ENCODE data around the gene WDR88. TPM values are rescaled to one million over a fixed set of nuclear protein-coding genes. Genes with fewer than 3 reads are reported as not detected.

Gene WDR88
- total and polyA plus RNA-seq, 2 of the 4 experiments (the other 2 are of a cell fraction): not detected

GRCh38 chr19:33215438-33216197, 83.7 kb downstream of the WDR88 start:
- dilution Hi-C loops (cut with HindIII; ENCODE audit: low sequenced_read_pairs, unreplicated experiment): no loop called here
- Histone ChIP-seq H2BK20ac (ENCODE audit: low read depth, low read length) (no peak overlapping the region), H3K36me3 (ENCODE audit: control insufficient read depth, insufficient read depth, low read length) (no peaks in the 10 kb centered on the region), H4K8ac (ENCODE audit: low read depth in 2 of 2, low read length in 2 of 2) (no peak overlapping the region), H2AK9ac (replicated peaks; ENCODE audit: low read depth, low read length, poor library complexity) (no peak overlapping the region), H3K27me3 (ENCODE audit: control insufficient read depth, insufficient read depth, low read length) (peaks cover 11% of the 10 kb centered on the region; the same call in 1 of the 2 replicates), H3K9me1 (ENCODE audit: insufficient read depth, low read length) (no peaks in the 10 kb centered on the region), H3K56ac (ENCODE audit: extremely low read depth, insufficient read depth, low read length) (no peak overlapping the region), H2BK5ac (ENCODE audit: low read depth, low read length, poor library complexity, severe bottlenecking) (no peak overlapping the region), H2AK5ac (ENCODE audit: low read depth, low read length) (no peak overlapping the region), H2AFZ (replicated peaks; ENCODE audit: low read length, poor library complexity) (no peak overlapping the region), H3K27ac (ENCODE audit: insufficient read depth, low read length) (no peak overlapping the region), H3K4me1 (ENCODE audit: control insufficient read depth, insufficient read depth, low read length) (no peaks in the 10 kb centered on the region), H3K18ac (ENCODE audit: low read depth, low read length) (no peak overlapping the region), H4K20me1 (ENCODE audit: insufficient read depth, low read length) (no peaks in the 10 kb centered on the region; the same call in 1 of the 2 replicates), H3K4me3 (ENCODE audit: insufficient read depth, low read depth, low read length) (no peak overlapping the region), H3K14ac (replicated peaks; ENCODE audit: low read depth, low read length) (no peak overlapping the region), H2BK120ac (ENCODE audit: low read depth, low read length) (no peak overlapping the region), H4K91ac (ENCODE audit: insufficient read depth, low read depth, low read length) (no peak overlapping the region), H3K4me2 (ENCODE audit: low read depth, low read length) (no peak overlapping the region), H3K9me3 (ENCODE audit: control insufficient read depth, insufficient read depth, low read length) (no peaks in the 10 kb centered on the region), H3K4ac (ENCODE audit: low read depth, low read length) (no peak overlapping the region), H4K5ac (ENCODE audit: low read depth, low read length) (no peak overlapping the region), H2BK15ac (ENCODE audit: low read depth, low read length) (no peak overlapping the region), H3K79me1 (ENCODE audit: low read depth in 1 of 2, low read length in 2 of 2) (no peaks in the 10 kb centered on the region), H3K23ac (ENCODE audit: low read depth, low read length) (no peak overlapping the region), H3K9ac (ENCODE audit: low read depth, low read length) (no peak overlapping the region)
- ChIA-PET POLR2A (ENCODE audit: unreplicated experiment) (no interaction called here), CTCF (no interaction called here)
- 73% methylated on average over 6 of the region's 19 CpGs; no CpG with 5 or more reads in 1 of the 2 experiments for WGBS, 2 experiments (ENCODE audit: extremely low coverage in 2 of 2, insufficient read length in 1 of 2)
- in situ Hi-C loops (cut with MboI; ENCODE audit: low sequenced_read_pairs): no loop called here
- DNase-seq (no peak), ATAC-seq (ENCODE audit: low read depth) (no peak)
- BruUV-seq (replicated peaks): no TSS peak
- no peak for TF ChIP-seq RFX5 (IDR thresholded peaks at IDR 0.05; ENCODE audit: low read depth, low read length)
- TF ChIP-seq, protein P1, sequence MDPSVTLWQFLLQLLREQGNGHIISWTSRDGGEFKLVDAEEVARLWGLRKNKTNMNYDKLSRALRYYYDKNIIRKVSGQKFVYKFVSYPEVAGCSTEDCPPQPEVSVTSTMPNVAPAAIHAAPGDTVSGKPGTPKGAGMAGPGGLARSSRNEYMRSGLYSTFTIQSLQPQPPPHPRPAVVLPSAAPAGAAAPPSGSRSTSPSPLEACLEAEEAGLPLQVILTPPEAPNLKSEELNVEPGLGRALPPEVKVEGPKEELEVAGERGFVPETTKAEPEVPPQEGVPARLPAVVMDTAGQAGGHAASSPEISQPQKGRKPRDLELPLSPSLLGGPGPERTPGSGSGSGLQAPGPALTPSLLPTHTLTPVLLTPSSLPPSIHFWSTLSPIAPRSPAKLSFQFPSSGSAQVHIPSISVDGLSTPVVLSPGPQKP (IDR thresholded peaks at IDR 0.05; ENCODE audit: borderline replicate concordance, low read depth, low read length): no peak
- TF ChIP-seq RCOR1 (IDR thresholded peaks at IDR 0.05; ENCODE audit: insufficient replicate concordance, low read length): no peak
- no peak for TF ChIP-seq CEBPB (IDR thresholded peaks at IDR 0.05; ENCODE audit: low read depth, low read length)
- TF ChIP-seq CHD1 (IDR thresholded peaks at IDR 0.05; ENCODE audit: low read depth, low read length): no peak
- TF ChIP-seq RAD21 (IDR thresholded peaks at IDR 0.05; ENCODE audit: low read length): no peak
- TF ChIP-seq SMC3 (IDR thresholded peaks at IDR 0.05; ENCODE audit: low read depth, low read length): no peak
- TF ChIP-seq FOS (IDR thresholded peaks at IDR 0.05; ENCODE audit: low read depth, low read length): no peak
- no peak for TF ChIP-seq BHLHE40 (IDR thresholded peaks at IDR 0.05; ENCODE audit: low read depth, low read length)
- TF ChIP-seq, protein P2, sequence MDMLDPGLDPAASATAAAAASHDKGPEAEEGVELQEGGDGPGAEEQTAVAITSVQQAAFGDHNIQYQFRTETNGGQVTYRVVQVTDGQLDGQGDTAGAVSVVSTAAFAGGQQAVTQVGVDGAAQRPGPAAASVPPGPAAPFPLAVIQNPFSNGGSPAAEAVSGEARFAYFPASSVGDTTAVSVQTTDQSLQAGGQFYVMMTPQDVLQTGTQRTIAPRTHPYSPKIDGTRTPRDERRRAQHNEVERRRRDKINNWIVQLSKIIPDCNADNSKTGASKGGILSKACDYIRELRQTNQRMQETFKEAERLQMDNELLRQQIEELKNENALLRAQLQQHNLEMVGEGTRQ (IDR thresholded peaks at IDR 0.05; ENCODE audit: low read depth, low read length): no peak
- no peak for TF ChIP-seq MAZ (IDR thresholded peaks at IDR 0.05; ENCODE audit: borderline replicate concordance, low read depth, low read length)
- TF ChIP-seq POLR2A (IDR thresholded peaks at IDR 0.05; ENCODE audit: low read depth, low read length): no peak
- TF ChIP-seq, protein P3, sequence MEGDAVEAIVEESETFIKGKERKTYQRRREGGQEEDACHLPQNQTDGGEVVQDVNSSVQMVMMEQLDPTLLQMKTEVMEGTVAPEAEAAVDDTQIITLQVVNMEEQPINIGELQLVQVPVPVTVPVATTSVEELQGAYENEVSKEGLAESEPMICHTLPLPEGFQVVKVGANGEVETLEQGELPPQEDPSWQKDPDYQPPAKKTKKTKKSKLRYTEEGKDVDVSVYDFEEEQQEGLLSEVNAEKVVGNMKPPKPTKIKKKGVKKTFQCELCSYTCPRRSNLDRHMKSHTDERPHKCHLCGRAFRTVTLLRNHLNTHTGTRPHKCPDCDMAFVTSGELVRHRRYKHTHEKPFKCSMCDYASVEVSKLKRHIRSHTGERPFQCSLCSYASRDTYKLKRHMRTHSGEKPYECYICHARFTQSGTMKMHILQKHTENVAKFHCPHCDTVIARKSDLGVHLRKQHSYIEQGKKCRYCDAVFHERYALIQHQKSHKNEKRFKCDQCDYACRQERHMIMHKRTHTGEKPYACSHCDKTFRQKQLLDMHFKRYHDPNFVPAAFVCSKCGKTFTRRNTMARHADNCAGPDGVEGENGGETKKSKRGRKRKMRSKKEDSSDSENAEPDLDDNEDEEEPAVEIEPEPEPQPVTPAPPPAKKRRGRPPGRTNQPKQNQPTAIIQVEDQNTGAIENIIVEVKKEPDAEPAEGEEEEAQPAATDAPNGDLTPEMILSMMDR (conservative IDR thresholded peaks at IDR 0.05; ENCODE audit: low read depth, low read length): no peak
- no peak for TF ChIP-seq MAFK (IDR thresholded peaks at IDR 0.05; ENCODE audit: low read depth, low read length)
- TF ChIP-seq NFE2L2 (IDR thresholded peaks at IDR 0.05; ENCODE audit: low read depth, low read length): no peak
- TF ChIP-seq MXI1 (IDR thresholded peaks at IDR 0.05; ENCODE audit: borderline replicate concordance, low read depth, low read length): no peak
- intact Hi-C loops (cut with micrococcal nuclease): no loop called here

Data from IMR-90 (cell line).